Stimulated activated CD8-positive, alpha-beta memory T cell treated with anti-CD3 and anti-CD28 coated beads, Interleukin-4, amount 100 ng/mL, for 4 hours (primary cell): ENCODE results near the gene ENO1.
"Not testable (repeated sequence)": the region's sequence is repeated elsewhere in the genome, so short reads cannot be mapped to it uniquely, and the experiment has no call there.

Experiments used
- DNase-seq, 2 donors: peaks; one replicate each; pipeline ENCODE4 v3.0.0-alpha.2; 2020; ENCODE audit warnings: low read depth in 2 of 2, low spot score in 1 of 2

The ENO1 gene

GRCh38 chr1:8878448-8878697, at the start of gene ENO1:
ENO1 (minus strand) TSS chr1:8878686; CDS start chr1:8874908, 3,778 bp downstream.
- DNase-seq: no peak

DNA sequence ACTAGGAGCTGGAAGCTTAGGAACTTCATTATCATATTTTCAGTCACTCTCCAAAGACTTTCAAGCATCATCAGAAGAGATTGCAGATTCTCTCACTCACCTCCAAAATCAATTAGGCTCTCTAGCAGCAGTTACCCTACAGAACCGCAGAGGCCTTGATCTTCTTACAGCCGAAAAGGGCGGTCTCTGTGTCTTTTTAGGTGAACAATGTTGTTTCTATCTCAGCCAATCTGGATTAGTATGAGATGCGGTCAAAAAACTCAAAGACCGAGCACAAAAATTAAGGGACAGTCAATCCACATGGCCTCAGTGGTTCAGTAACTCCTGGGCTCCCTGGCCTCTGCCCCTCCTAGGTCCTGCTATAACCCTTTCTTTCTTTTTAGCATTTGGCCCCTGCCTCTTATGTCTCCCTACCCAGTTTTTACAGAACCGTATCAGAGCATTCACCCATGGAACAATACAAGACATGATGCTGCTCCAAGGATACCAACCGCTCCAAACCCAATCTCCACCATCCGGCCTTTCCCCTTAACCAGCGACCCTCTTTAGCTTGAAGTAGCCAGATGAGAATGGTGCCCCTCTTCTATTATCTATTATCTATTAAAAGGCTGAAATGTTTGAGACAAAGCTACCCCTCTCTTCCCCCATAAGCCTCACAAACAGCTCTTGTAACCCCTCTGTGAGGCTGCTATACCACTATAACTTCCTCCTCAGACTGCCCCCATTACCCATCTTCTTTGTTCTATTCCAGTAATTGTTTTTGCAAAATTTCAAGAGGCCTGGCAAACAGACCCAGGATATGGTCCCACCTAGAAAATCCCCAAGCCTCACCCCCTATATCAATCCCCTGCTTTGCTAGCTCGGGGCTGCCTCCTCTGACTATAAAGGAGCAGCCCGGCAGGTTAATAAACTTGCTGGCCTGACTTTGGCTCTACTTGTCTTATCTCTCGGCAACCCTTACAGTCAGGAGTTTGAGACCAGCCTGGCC, 48.5 kb upstream of the ENO1 start:
- no peak for DNase-seq

DNA sequence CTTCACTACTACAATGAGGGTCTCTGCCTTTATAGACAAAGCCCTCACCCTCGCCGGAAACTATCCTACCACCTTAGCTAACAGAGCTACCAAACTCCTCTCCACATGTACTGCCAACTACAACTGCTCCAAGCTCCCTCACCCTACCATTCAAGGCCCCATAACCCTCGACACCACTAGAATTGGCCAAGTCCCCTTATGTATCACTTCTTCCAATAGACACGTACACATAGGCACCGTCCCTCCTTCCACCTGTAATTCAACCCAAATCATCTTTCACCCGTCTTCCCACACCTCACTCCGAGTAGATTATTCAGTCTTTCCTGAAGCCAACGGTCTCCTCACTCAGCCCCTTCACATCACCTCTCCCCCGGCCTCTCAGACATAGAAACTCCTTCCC, 47.5 kb upstream of the ENO1 start:
- DNase-seq: no peak

DNA sequence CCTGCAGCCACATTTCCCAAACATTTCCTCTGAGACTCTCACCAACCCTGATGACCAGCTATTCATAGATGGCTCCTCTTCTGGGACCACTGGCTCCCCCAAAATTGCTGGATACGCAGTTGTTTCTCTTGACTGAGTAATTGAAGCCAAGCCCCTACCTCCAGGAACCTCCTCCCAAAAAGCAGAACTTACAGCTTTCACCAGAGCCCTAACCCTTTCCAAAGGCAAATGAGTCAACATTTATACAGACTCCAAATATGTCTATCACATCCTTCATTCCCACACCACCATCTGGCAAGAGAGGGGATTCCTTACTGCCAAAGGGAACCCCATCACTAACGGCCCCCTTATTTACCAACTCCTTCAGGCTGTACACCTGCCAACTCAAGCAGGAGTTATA, 46.9 kb upstream of the ENO1 start:
- DNase-seq: no peak

DNA sequence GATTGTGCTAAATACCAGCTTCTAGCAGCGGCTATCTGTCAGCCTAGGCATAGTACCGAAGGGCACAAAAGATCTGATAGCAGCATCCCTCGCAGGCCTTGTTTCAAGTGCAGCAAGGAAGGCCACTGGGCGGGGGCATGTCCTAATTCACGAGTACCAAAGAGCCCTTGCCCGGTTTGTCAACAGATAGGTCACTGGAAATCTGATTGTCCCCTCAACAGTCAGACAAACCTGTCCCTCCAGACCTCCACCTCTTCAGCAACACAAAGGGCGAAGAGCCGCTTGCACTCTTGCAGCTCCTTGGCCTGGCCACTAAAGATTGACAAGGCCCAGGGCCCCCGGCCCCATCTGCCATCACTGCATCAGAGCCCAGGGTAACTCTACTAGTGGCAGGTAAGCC, 44.5 kb upstream of the ENO1 start:
- DNase-seq: no peak

- DNase-seq: not testable (repeated sequence)
These were observed 39.0 kb upstream of the ENO1 start for GRCh38 chr1:8917536-8917935.

DNA sequence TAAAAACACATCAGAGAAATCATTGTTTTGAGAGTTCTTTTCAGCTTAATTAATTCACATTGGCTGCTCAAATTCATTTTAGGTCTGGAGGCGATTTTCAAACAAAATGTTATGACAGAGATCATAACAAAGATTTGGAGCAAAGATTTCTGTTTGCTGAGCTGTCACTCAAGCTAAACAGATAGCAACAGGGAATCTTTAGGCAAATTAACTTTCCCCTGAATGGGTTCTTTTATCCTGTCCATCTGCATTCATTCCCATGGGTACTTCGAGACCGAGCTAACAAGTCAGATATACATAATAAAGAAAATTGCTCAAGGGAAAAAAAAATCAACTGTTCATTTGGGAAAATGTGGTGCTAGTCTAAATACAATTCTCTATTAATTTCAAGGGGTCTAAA, 37.0 kb upstream of the ENO1 start:
- DNase-seq: no peak

DNA sequence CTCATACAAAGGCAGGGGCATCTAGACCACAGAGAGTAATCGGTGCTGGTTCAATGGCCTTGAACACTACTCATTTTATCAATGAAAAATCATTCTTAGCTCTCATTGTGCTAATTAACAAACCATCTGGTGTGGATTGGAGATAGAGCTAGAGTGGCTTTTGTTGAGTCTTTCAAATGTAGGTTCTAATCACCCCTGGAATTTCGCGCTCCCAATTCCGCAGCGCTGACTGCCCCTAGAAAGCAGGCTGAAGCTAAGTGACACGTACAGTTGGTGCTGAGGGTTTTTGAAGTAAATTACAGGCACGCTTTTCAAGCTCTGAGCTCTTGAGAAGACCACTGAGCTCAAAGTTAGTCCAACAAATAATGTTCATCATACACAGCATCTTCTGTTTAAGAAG, 36.0 kb upstream of the ENO1 start:
- no peak for DNase-seq

- no peak for DNase-seq
These were observed 35.0 kb upstream of the ENO1 start for GRCh38 chr1:8913457-8913856.

DNA sequence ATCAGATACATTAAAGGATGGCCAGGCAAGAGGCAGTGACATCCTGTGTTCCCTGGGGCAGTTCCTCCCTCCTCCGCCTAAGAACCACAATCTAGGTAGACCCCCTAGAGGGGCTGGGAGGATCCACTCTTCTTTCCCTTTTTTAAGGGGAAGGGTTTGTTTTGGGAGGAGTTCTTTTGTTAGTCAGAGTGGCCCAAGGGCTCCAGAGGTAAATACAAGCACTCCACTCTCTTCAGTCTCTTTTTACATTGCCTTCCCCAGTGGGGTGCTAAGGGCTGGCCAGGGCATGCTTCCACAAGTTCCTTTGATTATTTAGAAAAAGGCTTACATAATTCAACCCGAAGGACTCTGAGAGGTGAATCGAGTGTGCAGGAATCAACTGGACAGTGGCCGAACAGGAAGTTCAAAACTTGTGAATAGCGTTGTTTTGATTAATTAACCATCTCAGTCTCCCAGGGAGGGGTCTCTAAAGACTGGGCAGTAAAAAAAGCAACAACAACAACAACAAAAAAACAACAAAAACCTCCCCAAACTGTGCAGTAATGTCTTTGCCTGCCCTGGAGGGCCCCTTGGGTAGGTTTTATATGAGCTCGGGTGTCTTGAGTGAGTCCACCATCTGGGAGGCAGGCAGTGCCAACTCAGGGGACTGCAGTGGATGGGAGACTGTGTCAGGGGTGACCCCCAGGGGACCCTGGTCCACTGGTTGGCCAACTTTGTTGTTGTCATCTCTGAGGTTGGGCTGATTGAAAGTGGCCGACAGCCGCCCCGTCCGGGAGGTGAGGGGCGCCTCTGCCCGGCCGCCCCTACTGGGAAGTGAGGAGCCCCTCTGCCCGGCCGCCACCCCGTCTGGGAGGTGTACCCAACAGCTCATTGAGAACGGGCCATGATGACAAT, 33.2 kb upstream of the ENO1 start:
- no peak for DNase-seq

GRCh38 chr1:8910914-8911313, 32.4 kb upstream of the ENO1 start:
- no peak for DNase-seq

- DNase-seq: no peak
These were observed 31.8 kb upstream of the ENO1 start for GRCh38 chr1:8910331-8910730.

DNA sequence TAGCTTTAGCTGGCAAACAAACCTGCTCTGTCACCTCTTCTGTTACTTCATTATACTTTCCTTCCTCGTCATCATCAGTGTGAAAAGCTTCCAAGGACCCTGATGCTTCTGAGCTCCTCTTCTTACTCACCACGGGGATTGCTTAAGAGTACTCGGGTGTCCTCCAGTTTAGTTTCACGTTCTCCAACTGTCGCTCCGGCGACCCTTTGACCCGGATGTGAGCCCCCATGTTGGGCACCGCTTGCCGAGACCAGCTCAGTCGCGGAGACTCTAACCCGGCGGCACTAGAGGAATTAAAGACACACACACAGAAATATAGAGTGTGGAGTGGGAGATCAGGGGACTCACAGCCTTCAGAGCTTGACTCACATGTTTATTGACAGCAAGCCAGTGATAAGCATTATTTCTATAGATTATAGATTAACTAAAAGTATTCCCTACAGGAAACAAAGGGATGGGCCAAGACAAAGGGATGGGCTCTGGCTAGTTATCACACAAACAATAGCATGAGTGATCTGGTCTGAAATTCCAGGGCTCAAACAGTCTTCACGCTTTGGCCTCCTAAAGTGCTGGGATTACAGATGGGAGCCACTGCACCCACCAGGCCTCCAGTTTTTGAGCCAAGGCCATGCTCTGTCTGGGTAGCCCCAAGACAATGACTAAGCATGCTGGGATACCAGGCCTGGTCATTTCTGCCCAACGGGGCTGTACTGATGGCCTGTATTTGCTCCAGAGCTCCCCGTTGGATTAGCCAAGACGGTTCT, 30.1 kb upstream of the ENO1 start:
- DNase-seq: no peak

DNA sequence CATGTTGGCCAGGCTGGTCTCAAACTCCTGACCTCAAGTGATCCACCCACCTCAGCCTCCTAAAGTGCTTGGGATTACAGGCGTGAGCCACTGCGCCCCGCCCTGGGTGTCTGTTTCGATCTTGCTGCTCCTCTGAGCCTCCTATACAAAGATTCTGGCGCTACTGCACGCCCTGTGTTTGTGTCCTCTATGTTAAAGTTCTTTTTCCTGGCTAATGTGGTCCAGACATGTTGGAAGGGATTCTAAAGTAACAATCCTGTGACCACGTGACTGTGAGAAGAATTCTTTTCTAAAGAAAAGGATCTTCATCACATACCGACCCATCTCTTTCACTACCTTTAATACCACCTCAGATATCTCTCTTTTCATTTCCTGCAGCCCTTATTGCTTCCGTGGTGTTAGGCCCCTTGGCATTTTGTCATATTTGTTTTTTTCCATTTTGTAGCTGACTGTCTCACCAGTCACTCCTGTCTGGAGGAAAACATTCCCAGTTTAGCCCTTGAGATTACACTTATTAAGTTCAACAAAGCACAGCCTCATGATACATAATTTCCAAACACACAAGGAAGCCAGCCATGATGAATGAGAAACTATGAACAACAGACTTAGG, 27.2 kb upstream of the ENO1 start:
- no peak for DNase-seq

DNA sequence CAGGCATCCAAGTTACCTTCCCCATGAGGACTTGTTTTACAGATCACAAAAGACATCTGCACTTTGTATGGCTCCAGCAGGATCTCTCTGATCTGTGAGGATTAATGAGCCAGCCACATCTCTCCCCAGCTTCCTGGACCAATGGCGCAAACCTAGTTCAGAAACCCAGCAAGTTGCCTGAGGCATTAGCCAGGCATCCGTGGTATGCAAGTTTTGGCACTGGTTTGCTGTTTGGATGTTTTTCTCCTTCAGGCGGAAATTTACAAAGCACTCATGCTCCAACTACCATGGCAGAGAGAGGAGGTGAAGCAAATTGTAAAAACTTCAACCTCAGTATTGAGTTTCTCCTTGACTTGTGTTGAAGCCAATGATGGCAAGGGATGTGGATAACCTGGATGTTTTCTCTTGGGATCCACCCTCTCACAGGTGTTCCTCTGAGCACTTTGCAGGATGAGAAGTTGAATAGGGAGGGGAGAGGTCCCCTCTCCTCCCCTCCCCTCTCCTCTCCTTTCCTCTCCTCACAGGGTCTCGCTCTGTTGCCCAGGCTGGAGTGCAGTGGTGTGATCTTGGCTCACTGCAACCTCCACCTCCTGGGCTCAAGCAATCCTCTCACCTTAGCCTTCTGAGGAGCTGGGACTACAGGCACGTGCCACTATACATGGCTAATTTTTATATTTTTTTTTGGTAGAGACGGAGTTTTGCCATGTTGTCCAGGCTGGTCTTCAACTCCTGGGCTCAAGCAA, 25.6 kb upstream of the ENO1 start:
- DNase-seq: no peak

GRCh38 chr1:8903410-8903809, 24.9 kb upstream of the ENO1 start:
- no peak for DNase-seq

GRCh38 chr1:8902765-8903164, 24.3 kb upstream of the ENO1 start:
- DNase-seq: no peak

DNA sequence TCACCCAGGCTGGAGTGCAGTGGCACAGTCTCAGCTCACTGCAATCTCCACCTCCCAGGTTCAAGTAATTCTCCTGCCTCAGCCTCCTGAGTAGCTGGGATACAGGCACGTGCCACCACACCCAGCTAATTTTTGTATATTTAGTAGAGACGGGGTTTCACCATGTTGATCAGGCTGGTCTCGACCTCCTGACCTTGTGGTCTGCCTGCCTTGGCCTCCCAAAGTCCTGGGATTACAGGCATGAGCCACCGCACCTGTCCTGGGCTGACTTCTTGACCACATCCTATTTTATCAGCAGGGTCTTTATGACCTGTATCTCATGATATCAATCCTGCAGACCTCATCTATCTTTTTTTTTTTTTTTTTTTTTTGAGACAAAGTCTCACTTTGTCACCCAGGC, 22.2 kb upstream of the ENO1 start:
- DNase-seq: not testable (repeated sequence)

GRCh38 chr1:8899046-8899445, 20.6 kb upstream of the ENO1 start:
- no peak for DNase-seq

DNA sequence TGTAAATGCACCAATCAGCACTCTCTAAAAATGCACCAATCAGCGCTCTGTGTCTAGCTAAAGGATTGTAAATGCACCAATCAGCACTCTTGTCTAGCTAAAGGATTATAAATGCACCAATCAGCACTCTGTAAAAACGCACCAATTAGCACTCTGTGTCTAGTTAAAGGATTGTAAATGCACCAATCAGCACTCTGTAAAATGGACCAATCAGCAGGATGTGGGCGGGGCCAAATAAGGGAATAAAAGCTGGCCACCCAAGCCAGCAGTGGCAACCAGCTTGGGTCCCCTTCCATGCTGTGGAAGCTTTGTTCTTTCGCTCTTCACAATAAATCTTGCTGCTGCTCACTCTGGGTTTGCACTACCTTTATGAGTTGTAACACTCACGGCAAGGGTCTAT, 19.9 kb upstream of the ENO1 start:
- not testable (repeated sequence) for DNase-seq
